Muscle layer of colon (tissue), 2 donors: Measurements from ENCODE around the gene TFDP3.

Experiments
- H3K27ac ChIP-seq: one replicate; pipeline ENCODE4 v1.7.0; 2013; ENCODE audit warnings: low read depth, mild to moderate bottlenecking, low read length, moderate library complexity
- H3K27me3 ChIP-seq, 2 donors: one replicate each; pipeline ENCODE4 v1.7.0; 2013; ENCODE audit warnings: low read length in 2 of 2, mild to moderate bottlenecking in 2 of 2; ENCODE audit not compliant: insufficient read depth in 2 of 2, control insufficient read depth in 1 of 2
- H3K36me3 ChIP-seq: one replicate; pipeline ENCODE4 v1.7.0; 2013; ENCODE audit warnings: mild to moderate bottlenecking, low read length; ENCODE audit not compliant: insufficient read depth
- H3K4me1 ChIP-seq: one replicate; pipeline ENCODE4 v1.7.0; 2013; ENCODE audit warnings: mild to moderate bottlenecking, low read length; ENCODE audit not compliant: insufficient read depth
- H3K4me3 ChIP-seq, 2 donors: one replicate each; pipeline ENCODE4 v1.7.0; 2013; ENCODE audit warnings: low read length in 2 of 2, low read depth in 1 of 2, mild to moderate bottlenecking in 1 of 2, moderate library complexity in 1 of 2
- H3K9ac ChIP-seq: one replicate; pipeline ENCODE4 v1.7.0; 2013; ENCODE audit warnings: low read length
- H3K9me3 ChIP-seq: one replicate; pipeline ENCODE4 v1.7.0; 2013; ENCODE audit warnings: mild to moderate bottlenecking, low read length
- donor health status: abdominal sarcoma.
- donor health status: Adenocarcinoma of cecum.

TFDP3 gene, protein sequence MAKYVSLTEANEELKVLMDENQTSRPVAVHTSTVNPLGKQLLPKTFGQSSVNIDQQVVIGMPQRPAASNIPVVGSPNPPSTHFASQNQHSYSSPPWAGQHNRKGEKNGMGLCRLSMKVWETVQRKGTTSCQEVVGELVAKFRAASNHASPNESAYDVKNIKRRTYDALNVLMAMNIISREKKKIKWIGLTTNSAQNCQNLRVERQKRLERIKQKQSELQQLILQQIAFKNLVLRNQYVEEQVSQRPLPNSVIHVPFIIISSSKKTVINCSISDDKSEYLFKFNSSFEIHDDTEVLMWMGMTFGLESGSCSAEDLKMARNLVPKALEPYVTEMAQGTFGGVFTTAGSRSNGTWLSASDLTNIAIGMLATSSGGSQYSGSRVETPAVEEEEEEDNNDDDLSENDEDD

DNA sequence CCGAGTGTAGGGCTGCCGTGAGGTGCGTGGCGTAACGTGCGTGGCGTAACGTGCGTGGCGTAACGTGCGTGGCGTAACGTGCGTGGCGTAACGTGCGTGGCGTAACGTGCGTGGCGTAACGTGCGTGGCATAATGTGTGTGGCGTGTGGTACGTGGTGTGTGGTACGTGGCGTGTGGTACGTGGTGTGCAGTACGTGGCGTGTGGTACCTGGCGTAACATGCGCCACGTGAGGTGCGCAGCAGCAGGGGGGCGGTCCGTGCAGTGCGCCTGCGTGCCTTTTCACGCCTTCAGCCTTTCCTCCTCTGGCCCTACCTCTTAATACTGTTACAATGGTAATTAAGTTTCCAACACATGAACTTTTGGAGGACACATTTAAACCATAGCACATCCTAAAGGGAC lies at the start of gene TFDP3:
Gene TFDP3, minus strand, starts transcription at position 26 of the 400 bp plus-strand sequence. CDS start 95 bp downstream, outside the sequence.
- Histone ChIP-seq H3K4me1 (no peaks in the 10 kb centered on the region), H3K27me3 (peaks cover 0 to 4% of the 10 kb centered on the region in 2 donors), H3K9ac (no peak within 1 kb of the TSS), H3K4me3 (no peak within 1 kb of the TSS), H3K27ac (no peak within 1 kb of the TSS), H3K36me3 (no peaks in the 10 kb centered on the region), H3K9me3 (no peaks in the 10 kb centered on the region)

DNA sequence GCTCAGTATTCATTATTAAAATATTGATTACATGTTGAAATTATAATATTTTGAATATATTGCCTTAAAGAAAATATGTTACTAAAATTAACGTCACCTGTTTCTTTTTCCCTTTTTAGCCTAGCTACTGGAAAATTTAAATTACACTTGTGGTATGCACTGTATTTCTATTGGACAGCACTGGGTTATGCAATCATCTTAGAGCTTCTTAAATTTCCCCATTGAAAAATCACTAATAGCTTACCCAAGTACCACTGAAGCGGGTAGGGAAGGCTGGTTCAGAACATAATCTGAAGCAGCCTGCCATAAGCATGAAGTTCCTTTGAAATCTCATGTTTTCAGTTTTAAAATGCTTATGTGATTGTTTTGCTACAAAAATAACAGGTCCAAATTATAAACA lies 49.5 kb upstream of the TFDP3 start:
- Histone ChIP-seq H3K9me3 (no peaks in the 10 kb centered on the region), H3K9ac (no peak overlapping the region), H3K4me1 (no peaks in the 10 kb centered on the region), H3K4me3 (no peak overlapping the region), H3K27me3 (peaks cover 0 to 4% of the 10 kb centered on the region in 2 donors), H3K27ac (no peak overlapping the region), H3K36me3 (no peaks in the 10 kb centered on the region)

DNA sequence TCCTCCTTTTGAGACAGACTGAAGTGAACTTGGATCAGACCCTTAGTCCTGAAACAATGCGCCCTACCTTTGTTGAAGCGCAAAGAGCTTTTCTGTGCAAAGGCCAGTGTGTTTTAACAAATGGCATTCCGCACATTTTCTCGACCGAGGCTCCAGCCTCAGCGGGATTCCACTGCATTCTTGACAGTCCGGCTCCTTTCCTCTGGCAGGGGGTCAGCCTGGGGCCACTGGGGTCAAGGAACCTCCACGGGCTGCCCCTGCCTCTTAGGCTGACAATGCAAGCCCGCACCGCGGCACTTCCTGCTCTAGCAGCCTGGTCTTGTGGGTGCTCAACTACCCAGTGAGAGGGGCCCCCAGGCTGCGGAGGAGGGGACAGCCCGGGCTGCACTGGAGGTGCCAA lies 47.2 kb upstream of the TFDP3 start:
- Histone ChIP-seq H3K36me3 (no peaks in the 10 kb centered on the region), H3K4me1 (no peaks in the 10 kb centered on the region), H3K27me3 (peaks cover 0 to 4% of the 10 kb centered on the region in 2 donors), H3K27ac (no peak overlapping the region), H3K9me3 (no peaks in the 10 kb centered on the region), H3K9ac (no peak overlapping the region), H3K4me3 (peak overlapping the region in 1 of 2 donors; percentile 14)

DNA sequence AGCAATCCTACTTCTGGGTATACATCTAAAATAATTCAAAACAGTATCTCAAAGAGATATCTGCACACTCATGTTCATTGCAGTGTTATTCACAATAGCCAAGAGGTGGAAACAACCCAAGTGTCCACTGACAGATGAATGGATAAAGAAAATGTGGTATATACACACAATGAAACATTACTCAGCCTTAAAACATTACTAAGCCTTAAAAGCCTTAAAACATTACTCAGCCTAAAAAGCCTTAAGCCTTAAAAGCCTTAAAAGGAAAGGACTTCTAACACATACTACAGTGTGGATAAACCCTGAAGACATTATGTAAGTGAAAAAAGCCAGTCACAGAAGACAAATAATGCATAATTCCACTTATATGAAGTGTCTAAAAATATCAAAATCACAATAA lies 40.3 kb upstream of the TFDP3 start:
- no peaks in the 10 kb centered on the region for H3K36me3 ChIP-seq
- H3K4me3 ChIP-seq, result no peak overlapping the region
- H3K4me1 ChIP-seq, result no peaks in the 10 kb centered on the region
- no peaks in the 10 kb centered on the region for H3K9me3 ChIP-seq
- no peak overlapping the region for H3K27ac ChIP-seq
- no peaks in the 10 kb centered on the region for H3K27me3 ChIP-seq
- no peak overlapping the region for H3K9ac ChIP-seq

DNA sequence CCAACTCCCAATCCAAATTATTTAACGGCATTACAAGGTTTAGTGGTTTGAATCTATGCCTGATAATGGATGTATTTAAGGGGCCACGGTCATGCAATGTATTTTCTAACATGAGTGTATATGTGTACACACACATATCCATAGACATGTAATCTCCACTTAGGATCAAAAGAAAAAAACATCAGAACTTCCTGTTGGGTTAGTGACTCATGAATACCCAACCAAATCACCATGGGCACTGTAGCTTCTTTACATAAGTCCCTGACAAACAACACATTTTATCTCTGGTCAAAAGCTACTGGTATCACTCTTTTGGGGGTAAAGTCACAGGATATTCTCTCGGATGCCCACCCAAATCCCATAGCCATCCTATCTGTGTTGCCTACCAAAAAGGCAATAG lies 36.5 kb upstream of the TFDP3 start:
- Histone ChIP-seq H3K4me1 (peaks cover 13% of the 10 kb centered on the region), H3K27me3 (no peaks in the 10 kb centered on the region), H3K9me3 (no peaks in the 10 kb centered on the region), H3K27ac (no peak overlapping the region), H3K9ac (no peak overlapping the region), H3K36me3 (no peaks in the 10 kb centered on the region), H3K4me3 (no peak overlapping the region)

DNA sequence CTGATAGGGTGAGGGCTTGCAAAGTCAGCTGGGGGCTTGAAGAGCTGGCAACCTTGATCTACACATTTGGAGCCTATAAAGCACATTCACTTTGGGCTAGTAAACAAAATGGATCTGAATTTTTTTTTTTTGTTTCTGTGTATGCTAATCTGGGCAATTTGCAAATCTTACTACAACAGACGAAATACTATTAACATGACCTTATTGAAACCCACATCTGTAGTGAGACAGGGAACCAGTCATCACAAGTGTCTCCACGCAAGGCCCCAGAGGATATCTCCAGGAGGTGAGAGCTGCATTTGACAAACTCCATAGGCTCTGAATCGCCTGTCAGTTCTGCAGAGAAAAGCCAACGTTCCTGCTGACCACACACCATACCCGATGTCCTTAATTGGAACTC lies 33.0 kb upstream of the TFDP3 start:
- Histone ChIP-seq H3K9me3 (no peaks in the 10 kb centered on the region), H3K27me3 (no peaks in the 10 kb centered on the region), H3K4me1 (peaks cover 22% of the 10 kb centered on the region), H3K4me3 (no peak overlapping the region), H3K36me3 (no peaks in the 10 kb centered on the region), H3K27ac (no peak overlapping the region), H3K9ac (no peak overlapping the region)

DNA sequence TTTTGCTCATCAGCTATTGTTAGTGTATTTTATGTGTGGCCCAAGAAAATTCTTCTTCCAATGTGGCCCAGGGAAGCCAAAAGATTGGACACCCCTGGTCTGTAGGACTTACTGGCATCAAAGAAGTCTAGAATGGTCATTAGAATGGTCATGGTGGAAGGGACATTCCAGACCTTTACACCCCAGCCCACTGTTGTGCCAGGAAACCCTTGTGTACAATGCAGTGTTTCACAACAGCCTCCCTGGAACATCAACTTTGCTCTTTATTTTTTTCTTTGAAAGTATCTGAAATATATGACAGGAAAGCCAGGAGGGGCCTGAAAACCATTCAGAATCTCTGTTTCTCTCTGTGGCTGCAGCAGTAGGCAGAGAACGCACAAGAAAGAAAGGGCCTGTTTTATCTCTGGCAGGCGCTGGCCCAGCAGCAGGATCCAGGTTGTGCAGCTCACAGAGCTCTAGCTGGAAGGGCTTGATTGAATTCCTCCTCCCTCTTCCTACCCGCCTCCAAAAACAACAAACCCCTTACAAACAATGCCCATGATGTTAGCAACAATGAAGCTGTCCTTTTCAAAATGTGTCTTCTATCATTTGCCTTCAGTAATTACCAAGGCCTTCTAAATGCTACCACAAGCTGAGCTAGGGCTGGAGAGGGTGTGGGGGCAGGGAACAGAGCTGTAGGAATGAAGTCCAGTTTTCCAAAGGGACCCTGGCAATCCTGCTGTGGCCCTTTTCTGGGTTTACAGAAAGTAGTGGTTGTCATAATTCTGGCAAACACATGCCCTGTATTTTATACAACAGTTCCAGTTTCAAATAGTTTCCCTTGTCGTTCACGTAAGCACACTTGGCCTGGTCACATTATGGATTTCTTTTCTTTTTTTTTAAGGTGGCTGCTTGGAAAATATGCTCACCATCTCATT lies 32.3 kb upstream of the TFDP3 start:
- H3K27me3 ChIP-seq, result no peaks in the 10 kb centered on the region
- H3K4me3 ChIP-seq, result no peak overlapping the region
- H3K9me3 ChIP-seq, result no peaks in the 10 kb centered on the region
- H3K36me3 ChIP-seq, result no peaks in the 10 kb centered on the region
- H3K9ac ChIP-seq, result no peak overlapping the region
- H3K4me1 ChIP-seq, result peaks cover 22% of the 10 kb centered on the region
- H3K27ac ChIP-seq, result peak overlapping the region; percentile 7

DNA sequence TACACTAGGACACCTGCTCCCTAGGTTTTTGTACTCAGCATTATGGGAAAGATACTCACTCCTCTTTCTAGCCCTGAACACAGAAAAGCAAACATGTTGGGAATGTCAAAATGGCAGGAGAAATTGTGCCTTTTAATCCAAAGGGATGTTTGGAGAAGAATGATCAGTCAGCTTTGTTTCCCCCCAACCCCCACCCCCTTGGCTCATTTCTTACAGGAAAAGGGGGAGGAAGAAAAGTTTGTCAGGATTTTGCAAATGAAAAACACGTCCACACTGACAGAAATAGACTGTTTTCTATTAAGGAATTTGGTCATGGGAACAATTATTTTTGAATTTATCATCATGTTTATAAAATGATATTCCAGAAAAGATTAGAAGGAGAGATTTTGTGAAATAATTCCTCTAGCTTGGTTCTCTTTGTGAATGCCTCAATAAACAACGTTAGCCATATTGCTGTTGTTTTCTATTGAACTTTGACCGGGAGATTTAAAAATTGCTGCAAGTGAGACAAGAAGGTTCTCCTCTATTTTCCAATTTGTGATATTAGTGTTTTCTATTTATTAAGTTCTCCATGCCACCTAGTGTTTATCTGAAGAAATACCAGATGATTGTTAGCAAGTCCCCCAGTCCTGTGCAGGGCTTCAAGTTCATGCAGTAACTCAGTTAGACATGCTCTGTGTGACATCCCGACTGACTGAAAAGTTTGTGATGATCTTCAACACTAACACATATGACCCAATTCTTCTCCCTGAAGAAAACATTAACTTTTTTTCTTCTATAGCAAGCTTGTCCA lies 31.3 kb upstream of the TFDP3 start:
- H3K9me3 ChIP-seq, result no peaks in the 10 kb centered on the region
- H3K9ac ChIP-seq, result no peak overlapping the region
- H3K27ac ChIP-seq, result no peak overlapping the region
- H3K27me3 ChIP-seq, result no peaks in the 10 kb centered on the region
- peaks cover 22% of the 10 kb centered on the region for H3K4me1 ChIP-seq
- no peaks in the 10 kb centered on the region for H3K36me3 ChIP-seq
- H3K4me3 ChIP-seq, result no peak overlapping the region

DNA sequence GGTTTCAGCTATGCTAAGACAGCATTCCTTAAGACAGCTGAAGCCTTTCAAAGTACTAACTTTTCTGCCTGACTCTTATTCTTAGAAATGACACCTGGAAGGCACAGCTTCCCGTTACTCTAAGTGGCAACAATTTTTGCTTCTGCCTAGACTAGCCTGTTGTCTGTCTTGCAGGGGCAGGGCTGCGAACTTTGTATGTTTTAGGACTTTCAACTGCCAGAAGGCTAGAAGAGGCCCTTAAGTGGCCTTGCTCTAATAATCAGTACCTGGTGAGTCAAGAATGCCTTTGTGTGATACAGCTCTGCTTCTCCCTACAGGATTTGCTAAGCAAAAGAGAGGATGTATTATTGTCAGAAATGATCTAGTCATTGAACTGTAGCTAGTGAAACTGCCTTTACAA lies 30.0 kb upstream of the TFDP3 start:
- Histone ChIP-seq H3K27ac (no peak overlapping the region), H3K36me3 (no peaks in the 10 kb centered on the region), H3K4me1 (peaks cover 22% of the 10 kb centered on the region), H3K4me3 (no peak overlapping the region), H3K27me3 (no peaks in the 10 kb centered on the region), H3K9me3 (no peaks in the 10 kb centered on the region), H3K9ac (no peak overlapping the region)

DNA sequence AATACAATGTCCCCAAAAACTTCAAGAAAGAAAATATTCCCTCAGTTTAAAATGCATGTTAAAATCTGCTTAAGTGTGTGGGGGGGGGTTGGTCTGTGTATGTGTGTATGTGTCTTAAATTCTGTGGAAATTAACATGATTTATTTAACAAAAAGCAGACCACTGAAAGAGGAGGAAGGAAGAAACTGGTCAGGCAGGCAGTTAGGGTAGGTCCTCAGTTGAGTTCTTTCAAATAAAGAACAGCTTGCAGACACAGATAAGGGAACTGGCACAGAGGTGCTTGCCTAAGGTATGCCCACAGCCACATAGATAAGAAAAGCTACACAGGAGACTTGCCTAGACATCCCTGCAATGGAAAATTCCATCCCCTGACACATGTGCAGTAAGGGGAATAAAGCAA lies 28.8 kb upstream of the TFDP3 start:
- no peak overlapping the region for H3K9ac ChIP-seq
- no peaks in the 10 kb centered on the region for H3K9me3 ChIP-seq
- H3K4me1 ChIP-seq, result peaks cover 22% of the 10 kb centered on the region
- H3K36me3 ChIP-seq, result no peaks in the 10 kb centered on the region
- no peaks in the 10 kb centered on the region for H3K27me3 ChIP-seq
- no peak overlapping the region for H3K27ac ChIP-seq
- H3K4me3 ChIP-seq, result no peak overlapping the region

DNA sequence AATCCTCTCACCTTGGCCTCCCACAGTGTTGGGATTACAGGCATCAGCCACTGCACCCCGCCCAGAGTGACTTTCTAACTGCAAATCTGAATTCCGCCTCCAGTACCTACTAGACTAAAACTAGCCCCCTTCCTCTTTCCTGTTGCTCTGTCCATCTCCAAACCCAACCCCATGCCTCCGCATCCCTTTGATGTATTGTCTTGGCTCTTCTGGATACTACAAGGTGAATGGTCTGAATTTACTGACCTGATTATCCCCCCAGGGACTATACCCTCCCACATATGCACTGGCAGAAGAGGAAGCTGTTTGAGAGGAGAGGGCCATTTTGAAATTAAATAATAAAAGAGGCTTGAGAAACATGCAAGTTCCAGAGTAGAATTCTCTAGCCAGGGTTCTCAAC lies 17.7 kb upstream of the TFDP3 start:
- Histone ChIP-seq H3K27ac (no peak overlapping the region), H3K36me3 (no peaks in the 10 kb centered on the region), H3K27me3 (peaks cover 0 to 10% of the 10 kb centered on the region in 2 donors), H3K9me3 (no peaks in the 10 kb centered on the region), H3K9ac (no peak overlapping the region), H3K4me3 (no peak overlapping the region), H3K4me1 (no peaks in the 10 kb centered on the region)
